ENCODE measurements around the gene KCNC1.

Gene KCNC1

DNA sequence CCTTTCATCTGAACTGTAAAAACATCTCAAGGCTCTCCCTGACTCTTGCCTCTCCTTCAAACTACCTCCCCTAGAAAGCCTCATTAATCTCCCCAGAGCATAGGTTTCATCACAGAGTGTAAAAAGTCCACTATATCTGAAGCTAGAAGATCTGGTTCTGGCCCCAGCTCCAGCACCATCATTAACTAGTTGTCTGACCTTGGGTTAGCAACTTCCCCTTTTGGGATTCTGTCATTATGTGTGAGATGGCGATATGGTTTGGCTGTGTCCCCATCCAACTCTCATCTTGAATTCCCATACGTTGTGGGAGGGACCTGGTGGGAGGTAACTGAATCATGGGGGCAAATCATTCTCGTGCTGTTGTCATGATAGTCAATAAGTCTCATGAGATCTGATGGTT, 97.3 kb downstream of the KCNC1 start:
- FAIRE-seq: no peak

Data from A204.1 (cell line).